NT2/D1 (cell line): ENCODE measurements around the gene NOTO.
"Not testable (repeated sequence)": the region's sequence is repeated elsewhere in the genome, so short reads cannot be mapped to it uniquely, and the experiment has no call there.

Experiments
- DNase-seq: peaks from one replicate; pipeline ENCODE4 v3.0.0-alpha.2; 2011; ENCODE audit warnings: low read depth, low spot score
- H3K27me3 ChIP-seq: 2 replicates; pipeline ENCODE4 v1.6.0; 2011; ENCODE audit warnings: mild to moderate bottlenecking; ENCODE audit not compliant: insufficient read length, insufficient read depth
- H3K36me3 ChIP-seq: 2 replicates; pipeline ENCODE4 v1.6.1; 2011; ENCODE audit warnings: mild to moderate bottlenecking, low read length, mixed read lengths; ENCODE audit not compliant: insufficient read depth, insufficient read length
- H3K4me1 ChIP-seq: 2 replicates; pipeline ENCODE4 v1.5.1; 2011; ENCODE audit not compliant: insufficient read depth, insufficient read length
- H3K4me3 ChIP-seq: 2 replicates; pipeline ENCODE4 v1.5.1; 2011; ENCODE audit warnings: low read depth; ENCODE audit not compliant: insufficient read length
- H3K9ac ChIP-seq: 2 replicates; pipeline ENCODE4 v1.6.0; 2011; ENCODE audit warnings: low read depth; ENCODE audit not compliant: insufficient read length
- H3K9me3 ChIP-seq: 2 replicates; pipeline ENCODE4 v1.5.1; 2011; ENCODE audit warnings: mild to moderate bottlenecking, low read length; ENCODE audit not compliant: insufficient read depth
- SUZ12 ChIP-seq: IDR thresholded peaks from 2 replicates; pipeline ENCODE4 v1.6.1; 2011; ENCODE audit not compliant: insufficient read length, insufficient read depth; ENCODE audit errors: extremely low read depth
- YY1 ChIP-seq: IDR thresholded peaks from 2 replicates; pipeline ENCODE4 v1.6.1; 2011; ENCODE audit not compliant: insufficient read length, insufficient read depth
- ZNF274 ChIP-seq: IDR thresholded peaks from 2 replicates; pipeline ENCODE4 v1.6.1; 2011; ENCODE audit warnings: mild to moderate bottlenecking, low read depth, low read length

NOTO gene

GRCh38 chr2:73177645-73178255 lies 24.6 kb upstream of the NOTO start:
- TF ChIP-seq SUZ12 = no peak
- no peak for TF ChIP-seq YY1
- TF ChIP-seq ZNF274 = no peak
- no peak overlapping the region for H3K9ac ChIP-seq
- DNase-seq = no peak

GRCh38 chr2:73185965-73186364 lies 16.4 kb upstream of the NOTO start:
- H3K4me3 ChIP-seq = no peak overlapping the region
- no peak overlapping the region for H3K9ac ChIP-seq
- DNase-seq = no peak
- no peak for TF ChIP-seq SUZ12
- no peak for TF ChIP-seq YY1
- TF ChIP-seq ZNF274 = no peak
- H3K9me3 ChIP-seq = peaks cover 8% of the 10 kb centered on the region; the same call in 1 of the 2 replicates
- H3K36me3 ChIP-seq = no peaks in the 10 kb centered on the region
- no peaks in the 10 kb centered on the region for H3K4me1 ChIP-seq
- peaks cover 16% of the 10 kb centered on the region for H3K27me3 ChIP-seq

More at GRCh38 chr2:73177645-73178255, 24.6 kb upstream of the NOTO start:
- Histone ChIP-seq H3K4me1 (peaks cover 14% of the 10 kb centered on the region), H3K9me3 (peaks cover 5% of the 10 kb centered on the region; the same call in 1 of the 2 replicates), H3K4me3 (no peak overlapping the region), H3K36me3 (no peaks in the 10 kb centered on the region), H3K27me3 (peaks cover 59% of the 10 kb centered on the region)

GRCh38 chr2:73187549-73187948 lies 14.8 kb upstream of the NOTO start:
- Histone ChIP-seq H3K27me3 (peaks cover 16% of the 10 kb centered on the region), H3K9ac (no peak overlapping the region), H3K36me3 (no peaks in the 10 kb centered on the region), H3K9me3 (peaks cover 8% of the 10 kb centered on the region; the same call in 1 of the 2 replicates), H3K4me3 (no peak overlapping the region), H3K4me1 (no peaks in the 10 kb centered on the region)
- no peak for DNase-seq
- TF ChIP-seq ZNF274 (no peak), YY1 (no peak), SUZ12 (no peak)

- Histone ChIP-seq H3K9me3 (no peaks in the 10 kb centered on the region), H3K4me3 (no peak overlapping the region), H3K27me3 (peaks cover 26% of the 10 kb centered on the region), H3K9ac (no peak overlapping the region), H3K4me1 (no peaks in the 10 kb centered on the region), H3K36me3 (no peaks in the 10 kb centered on the region)
- DNase-seq = no peak
- no peak for TF ChIP-seq SUZ12
- TF ChIP-seq YY1 = no peak
- no peak for TF ChIP-seq ZNF274
Observed at GRCh38 chr2:73197579-73197978, 4.8 kb upstream of the NOTO start.

GRCh38 chr2:73200281-73200680 lies 2.1 kb upstream of the NOTO start:
- DNase-seq, H3K9ac ChIP-seq, H3K36me3 ChIP-seq, H3K9me3 ChIP-seq, H3K4me1 ChIP-seq, H3K4me3 ChIP-seq: not testable (repeated sequence)
- peaks cover 43% of the 10 kb centered on the region for H3K27me3 ChIP-seq

- Histone ChIP-seq H3K9ac (peak overlapping the region; percentile 61), H3K4me3 (peak overlapping the region; percentile 42), H3K27me3 (peaks cover 35% of the 10 kb centered on the region), H3K9me3 (no peaks in the 10 kb centered on the region), H3K4me1 (no peaks in the 10 kb centered on the region), H3K36me3 (no peaks in the 10 kb centered on the region)
- no peak for TF ChIP-seq SUZ12
- TF ChIP-seq YY1 = no peak
- TF ChIP-seq ZNF274 = no peak
- no peak for DNase-seq
Observed at GRCh38 chr2:73203055-73203681, 794 bp downstream of the NOTO start.

- no peak overlapping the region for H3K4me3 ChIP-seq
- no peak for DNase-seq
- no peaks in the 10 kb centered on the region for H3K36me3 ChIP-seq
- H3K27me3 ChIP-seq = peaks cover 33% of the 10 kb centered on the region
- TF ChIP-seq YY1 (no peak), ZNF274 (no peak), SUZ12 (no peak)
- H3K9me3 ChIP-seq = no peaks in the 10 kb centered on the region
- H3K4me1 ChIP-seq = no peaks in the 10 kb centered on the region
- H3K9ac ChIP-seq = no peak overlapping the region
Observed at GRCh38 chr2:73205611-73206010, 3.2 kb downstream of the NOTO start.
